Measurements from ENCODE around the gene XYLT1.

XYLT1 gene

GRCh38 chr16:17379121-17379571 is 91.6 kb downstream of the XYLT1 start:
- no peak overlapping the region for H3K4me3 ChIP-seq (ENCODE audit: low read length)
- no peak for TF ChIP-seq CTCF (IDR thresholded peaks at IDR 0.05; ENCODE audit: insufficient read depth, low read depth, low read length, missing control alignments)
- DNase-seq (ENCODE audit: low read depth), result no peak

DNA sequence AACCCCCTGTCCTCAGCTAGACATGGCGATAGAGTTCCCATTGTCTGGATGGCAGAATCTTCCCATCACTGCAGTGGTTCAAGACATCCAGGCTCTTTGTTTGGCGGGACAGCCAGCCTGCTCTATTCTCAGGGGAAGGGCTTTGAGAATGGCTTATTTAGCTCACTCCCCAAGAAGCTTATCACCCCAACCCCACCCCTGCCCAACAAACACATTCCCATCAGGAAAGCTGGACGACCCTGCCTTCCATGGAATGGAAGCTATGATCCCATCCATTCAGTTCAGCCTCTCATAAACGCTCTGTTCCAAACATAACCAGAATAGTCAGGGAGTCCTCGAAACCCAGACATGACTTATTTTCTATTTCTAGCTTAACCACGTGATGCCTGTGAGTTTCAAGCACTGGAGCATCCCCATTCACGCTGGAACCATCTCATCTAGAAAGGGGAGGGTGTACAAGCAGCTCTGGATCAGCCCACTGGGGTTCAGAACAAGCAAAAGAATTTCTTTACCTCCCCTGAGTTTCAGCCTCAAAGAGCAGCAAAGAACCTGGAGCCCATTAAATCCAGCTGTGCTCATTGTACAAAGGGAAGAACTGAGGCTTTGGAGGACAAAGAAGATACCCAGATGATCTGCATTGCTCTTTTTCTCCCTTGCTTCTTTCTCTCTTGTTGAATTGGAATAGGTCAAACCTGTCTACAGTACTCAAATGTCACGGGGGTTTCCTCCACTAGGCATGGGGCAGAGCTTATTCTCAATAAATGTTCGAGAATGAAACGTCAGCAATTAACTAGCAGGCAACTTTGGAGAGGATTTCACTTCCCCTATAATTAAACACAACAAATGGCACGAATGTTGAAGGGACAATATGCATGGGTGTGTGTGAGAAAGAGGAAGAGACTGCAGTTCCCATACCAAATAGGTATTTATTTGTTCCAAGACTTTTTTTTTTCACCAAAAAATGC is 93.1 kb downstream of the XYLT1 start:
- no peak for TF ChIP-seq CTCF (IDR thresholded peaks at IDR 0.05; ENCODE audit: insufficient read depth, low read depth, low read length, missing control alignments)
- no peak overlapping the region for H3K4me3 ChIP-seq (ENCODE audit: low read length)
- no peak for DNase-seq (ENCODE audit: low read depth)

GRCh38 chr16:17375461-17376304 is 95.1 kb downstream of the XYLT1 start:
- H3K4me3 ChIP-seq (ENCODE audit: low read length), result no peak overlapping the region
- DNase-seq (ENCODE audit: low read depth), result no peak
- no peak for TF ChIP-seq CTCF (IDR thresholded peaks at IDR 0.05; ENCODE audit: insufficient read depth, low read depth, low read length, missing control alignments)

DNA sequence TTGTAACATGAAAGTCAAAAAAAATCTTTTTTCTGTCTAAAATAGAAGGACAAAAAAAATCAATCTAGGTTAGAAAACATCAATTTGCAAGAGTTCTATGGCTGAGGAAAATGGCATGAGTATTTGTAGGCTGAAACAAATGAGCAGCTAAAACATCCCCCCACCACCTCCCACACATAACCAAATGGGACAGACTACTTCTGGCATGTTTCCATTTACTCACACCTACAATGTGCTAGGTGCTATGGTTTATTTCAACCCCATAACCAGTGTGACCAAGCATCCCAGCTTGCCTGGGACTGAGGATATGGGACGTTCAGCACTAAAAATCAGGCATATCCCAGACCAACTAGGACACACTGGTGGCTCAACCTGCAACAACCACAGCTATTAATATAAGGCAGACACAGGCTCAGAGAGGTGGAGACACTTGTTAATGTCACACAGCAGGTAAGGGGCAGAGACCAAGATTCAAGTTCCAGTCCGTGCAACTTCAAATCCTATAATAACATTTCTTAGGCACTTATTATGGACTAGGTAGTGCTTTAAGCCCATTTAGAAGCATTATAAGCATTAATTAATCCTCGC is 96.0 kb downstream of the XYLT1 start:
- TF ChIP-seq CTCF (IDR thresholded peaks at IDR 0.05; ENCODE audit: insufficient read depth, low read depth, low read length, missing control alignments), result no peak
- no peak overlapping the region for H3K4me3 ChIP-seq (ENCODE audit: low read length)
- no peak for DNase-seq (ENCODE audit: low read depth)

DNA sequence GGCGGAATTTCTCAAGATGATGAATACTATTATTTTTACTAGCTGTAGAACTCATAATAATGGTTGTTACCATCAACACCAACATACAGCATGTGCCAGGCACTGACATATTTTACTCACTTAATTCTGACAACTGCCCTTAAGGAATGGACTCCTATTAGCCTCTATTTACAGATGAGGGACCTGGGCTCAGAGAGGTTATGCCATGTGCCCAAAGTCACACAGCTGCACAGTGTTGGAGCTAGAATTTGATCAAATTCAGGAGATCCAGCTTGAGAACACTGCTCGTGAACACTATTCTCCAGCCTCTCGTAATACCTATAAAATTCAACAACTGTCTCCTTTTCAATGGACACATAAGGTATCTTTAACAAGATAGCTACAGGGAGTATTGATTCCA is 97.2 kb downstream of the XYLT1 start:
- no peak overlapping the region for H3K4me3 ChIP-seq (ENCODE audit: low read length)
- DNase-seq (ENCODE audit: low read depth), result no peak

More for the DNA sequence above, 97.2 kb downstream of the XYLT1 start:
- TF ChIP-seq CTCF (IDR thresholded peaks at IDR 0.05; ENCODE audit: insufficient read depth, low read depth, low read length, missing control alignments), result no peak
